Tibial artery (tissue), 4 donors: Measurements from ENCODE around the gene HPF1.
A peak's percentile ranks its signal among the peaks of the same experiment; 100 is the strongest.

Source experiments
- DNase-seq, 2 donors: peaks; one replicate each; pipeline ENCODE4 v3.0.0-alpha.2; 2019
- H3K27ac ChIP-seq, 2 donors: fragments of 200-600 bp; sonication (generic) in 1 of 2; 1 replicate in 1 of 2; 2 replicates in 1 of 2; pipeline ENCODE4 v1.5.1; 2018 to 2019; ENCODE audit warnings: mild to moderate bottlenecking in 1 of 2
- H3K27me3 ChIP-seq, 2 donors: fragments of 200-600 bp; sonication (generic) in 1 of 2; one replicate each; pipeline versions ENCODE4 v1.5.1 to v1.6.0; 2016 to 2019
- H3K36me3 ChIP-seq, 3 donors: fragments of 200-600 bp; sonication (generic) in 2 of 3; one replicate each; pipeline ENCODE4 v1.5.1; 2016 to 2019; ENCODE audit warnings: mild to moderate bottlenecking in 2 of 3
- H3K4me1 ChIP-seq, 4 donors: fragments of 200-600 bp; sonication (generic) in 2 of 4; 1 replicate in 3 of 4; 2 replicates in 1 of 4; pipeline ENCODE4 v1.5.1; 2016 to 2019
- H3K4me3 ChIP-seq, 2 donors: fragments of 200-600 bp; sonication (generic) in 1 of 2; 1 replicate in 1 of 2; 2 replicates in 1 of 2; pipeline ENCODE4 v1.5.1; 2018 to 2019; ENCODE audit warnings: mild to moderate bottlenecking in 2 of 2
- H3K9me3 ChIP-seq, 3 donors: fragments of 200-600 bp; sonication (generic) in 1 of 3; one replicate each; pipeline ENCODE4 v1.5.1; 2016 to 2019
- intact Hi-C: fragments of 100-400 bp; cut with DNase I; formaldehyde crosslinking; loops from one replicate; pipeline ENCODE4 v1.15.0; 2023; ENCODE audit warnings: low total_unique reads
- TF ChIP-seq, protein P1 (sequence below), 2 experiments: fragments of 200-600 bp in 1 of 2; fragments of 450-650 bp in 1 of 2; IDR thresholded peaks; one replicate each; pipeline ENCODE4 v1.5.1; 2017 to 2019; ENCODE audit warnings: antibody characterized with exemption in 2 of 2, mild to moderate bottlenecking in 1 of 2, moderate library complexity in 1 of 2

HPF1 gene

DNA sequence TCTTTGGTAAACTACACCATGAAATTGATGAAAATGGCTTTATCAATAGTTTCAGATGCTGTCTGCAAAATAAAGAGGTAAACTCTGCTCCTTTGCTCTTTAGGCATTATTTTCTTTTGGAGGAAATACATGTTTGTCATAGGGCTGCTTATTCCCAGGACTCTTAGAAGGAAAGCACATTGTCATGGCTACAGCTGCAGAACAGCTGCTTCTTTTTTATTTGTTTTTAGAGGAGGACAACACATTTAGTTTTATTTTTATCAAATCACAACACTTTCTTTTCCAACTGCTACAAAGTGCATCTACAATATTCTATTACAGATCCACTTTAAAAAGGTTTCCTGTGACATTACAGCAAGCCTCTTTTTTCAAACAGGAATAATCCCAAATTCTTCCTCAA lies 12.7 kb upstream of the HPF1 start:
- H3K27ac ChIP-seq, result no peak overlapping the region
- peaks cover 0 to 5% (median 1%) of the 10 kb centered on the region in 4 donors for H3K4me1 ChIP-seq
- TF ChIP-seq, protein P1, sequence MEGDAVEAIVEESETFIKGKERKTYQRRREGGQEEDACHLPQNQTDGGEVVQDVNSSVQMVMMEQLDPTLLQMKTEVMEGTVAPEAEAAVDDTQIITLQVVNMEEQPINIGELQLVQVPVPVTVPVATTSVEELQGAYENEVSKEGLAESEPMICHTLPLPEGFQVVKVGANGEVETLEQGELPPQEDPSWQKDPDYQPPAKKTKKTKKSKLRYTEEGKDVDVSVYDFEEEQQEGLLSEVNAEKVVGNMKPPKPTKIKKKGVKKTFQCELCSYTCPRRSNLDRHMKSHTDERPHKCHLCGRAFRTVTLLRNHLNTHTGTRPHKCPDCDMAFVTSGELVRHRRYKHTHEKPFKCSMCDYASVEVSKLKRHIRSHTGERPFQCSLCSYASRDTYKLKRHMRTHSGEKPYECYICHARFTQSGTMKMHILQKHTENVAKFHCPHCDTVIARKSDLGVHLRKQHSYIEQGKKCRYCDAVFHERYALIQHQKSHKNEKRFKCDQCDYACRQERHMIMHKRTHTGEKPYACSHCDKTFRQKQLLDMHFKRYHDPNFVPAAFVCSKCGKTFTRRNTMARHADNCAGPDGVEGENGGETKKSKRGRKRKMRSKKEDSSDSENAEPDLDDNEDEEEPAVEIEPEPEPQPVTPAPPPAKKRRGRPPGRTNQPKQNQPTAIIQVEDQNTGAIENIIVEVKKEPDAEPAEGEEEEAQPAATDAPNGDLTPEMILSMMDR (IDR thresholded peaks at IDR 0.05), result no peak
- no peaks in the 10 kb centered on the region for H3K9me3 ChIP-seq
- H3K27me3 ChIP-seq, result peaks cover 0 to 12% of the 10 kb centered on the region in 2 donors
- no peaks in the 10 kb centered on the region for H3K36me3 ChIP-seq
- intact Hi-C loops, result no loop called here
- DNase-seq, result no peak
- no peak overlapping the region for H3K4me3 ChIP-seq

DNA sequence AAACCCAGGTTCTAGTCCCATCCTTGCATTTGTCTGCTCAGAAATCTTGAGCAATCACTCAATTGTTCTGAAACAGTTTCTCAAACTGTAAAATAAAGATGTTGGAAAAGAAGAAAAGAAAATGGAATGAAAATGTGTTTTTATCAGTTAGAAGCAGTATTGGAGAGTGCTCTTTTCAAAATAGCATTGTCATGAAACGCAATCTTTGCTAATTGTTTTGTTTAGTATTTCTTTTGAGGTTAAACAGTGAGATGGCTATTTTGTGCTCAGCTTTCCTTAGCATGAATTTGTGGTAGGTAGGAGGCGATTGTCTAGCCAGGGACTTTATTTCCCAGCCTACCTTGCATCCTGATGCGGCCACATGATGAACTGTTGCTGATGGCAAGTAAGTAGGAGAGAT lies 10.6 kb upstream of the HPF1 start:
- DNase-seq, result no peak
- Histone ChIP-seq H3K9me3 (no peaks in the 10 kb centered on the region), H3K36me3 (no peaks in the 10 kb centered on the region), H3K4me3 (no peak overlapping the region), H3K27me3 (no peaks in the 10 kb centered on the region), H3K27ac (no peak overlapping the region), H3K4me1 (no peaks in the 10 kb centered on the region)
- TF ChIP-seq, protein P1 (IDR thresholded peaks at IDR 0.05), result no peak
- intact Hi-C loops, result no loop called here

DNA sequence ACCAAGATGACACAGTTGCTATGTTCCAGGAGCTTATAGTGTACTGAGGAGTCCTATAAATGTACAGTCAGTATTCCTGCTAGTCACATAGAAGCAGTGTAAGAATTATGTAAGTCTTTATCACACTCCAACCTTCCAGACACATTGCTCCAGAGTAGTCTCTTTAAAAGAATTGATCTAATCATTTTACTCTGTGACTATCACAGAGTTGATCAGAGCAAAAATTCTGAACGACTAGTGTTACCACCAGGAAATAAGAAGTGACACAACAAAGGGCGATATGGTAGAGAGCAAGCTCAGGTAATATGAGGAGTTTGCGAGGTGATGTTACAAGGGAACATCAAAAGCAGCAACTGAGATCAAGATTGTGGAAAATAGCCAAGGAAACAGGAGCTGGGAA lies 9.0 kb upstream of the HPF1 start:
- Histone ChIP-seq H3K9me3 (no peaks in the 10 kb centered on the region), H3K4me1 (no peaks in the 10 kb centered on the region), H3K36me3 (no peaks in the 10 kb centered on the region), H3K27me3 (no peaks in the 10 kb centered on the region), H3K4me3 (no peak overlapping the region), H3K27ac (no peak overlapping the region)
- TF ChIP-seq, protein P1 (IDR thresholded peaks at IDR 0.05), result no peak
- no peak for DNase-seq
- intact Hi-C loops, result no loop called here

DNA sequence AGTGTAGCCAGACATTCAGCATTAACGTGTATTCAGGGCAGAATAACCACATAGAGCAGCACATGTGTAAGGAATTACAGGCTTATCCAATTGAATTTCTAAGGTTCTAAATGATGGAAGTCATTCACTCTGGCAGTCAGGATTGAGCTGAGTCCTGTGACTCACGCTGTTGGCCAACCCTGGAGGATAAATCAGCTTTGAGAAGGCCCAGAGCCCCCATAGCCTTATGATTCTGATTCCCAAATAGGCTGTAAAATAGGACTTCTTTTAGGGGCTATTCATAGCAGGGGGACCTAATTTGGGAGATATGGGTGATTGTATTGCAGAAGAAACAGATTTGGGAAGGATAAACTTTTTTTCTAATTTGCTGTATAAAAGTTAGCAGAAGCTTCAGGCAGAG lies 8.1 kb upstream of the HPF1 start:
- TF ChIP-seq, protein P1 (IDR thresholded peaks at IDR 0.05), result no peak
- no peaks in the 10 kb centered on the region for H3K36me3 ChIP-seq
- H3K4me1 ChIP-seq, result no peaks in the 10 kb centered on the region
- intact Hi-C loops, result no loop called here
- H3K9me3 ChIP-seq, result no peaks in the 10 kb centered on the region
- H3K27me3 ChIP-seq, result no peaks in the 10 kb centered on the region
- no peak overlapping the region for H3K4me3 ChIP-seq
- H3K27ac ChIP-seq, result no peak overlapping the region
- no peak for DNase-seq

DNA sequence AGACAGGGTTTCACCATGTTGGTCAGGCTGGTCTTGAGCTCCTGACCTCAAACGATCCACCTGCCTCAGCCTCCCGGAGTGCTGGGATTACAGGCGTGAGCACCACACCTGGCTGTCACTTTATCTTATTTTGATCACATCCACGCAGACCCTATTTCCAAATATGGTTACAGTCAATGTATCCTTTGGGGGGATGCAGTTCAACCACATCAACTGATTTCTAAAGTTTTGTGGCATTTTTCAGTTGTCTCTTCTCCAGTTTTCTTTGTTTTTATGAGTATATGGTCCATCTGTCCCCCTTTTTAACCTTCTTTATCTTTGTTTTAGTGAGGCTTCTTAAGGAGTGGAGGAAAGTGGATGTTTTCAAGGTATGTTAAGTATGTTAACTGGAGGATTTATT lies 4.1 kb upstream of the HPF1 start:
- no peaks in the 10 kb centered on the region for H3K36me3 ChIP-seq
- no peaks in the 10 kb centered on the region for H3K27me3 ChIP-seq
- no peak for DNase-seq
- H3K4me1 ChIP-seq, result peaks cover 0 to 12% (median under 1%) of the 10 kb centered on the region in 4 donors
- intact Hi-C loops, result no loop called here
- TF ChIP-seq, protein P1 (IDR thresholded peaks at IDR 0.05), result no peak
- H3K27ac ChIP-seq, result no peak overlapping the region
- H3K4me3 ChIP-seq, result no peak overlapping the region
- H3K9me3 ChIP-seq, result no peaks in the 10 kb centered on the region

DNA sequence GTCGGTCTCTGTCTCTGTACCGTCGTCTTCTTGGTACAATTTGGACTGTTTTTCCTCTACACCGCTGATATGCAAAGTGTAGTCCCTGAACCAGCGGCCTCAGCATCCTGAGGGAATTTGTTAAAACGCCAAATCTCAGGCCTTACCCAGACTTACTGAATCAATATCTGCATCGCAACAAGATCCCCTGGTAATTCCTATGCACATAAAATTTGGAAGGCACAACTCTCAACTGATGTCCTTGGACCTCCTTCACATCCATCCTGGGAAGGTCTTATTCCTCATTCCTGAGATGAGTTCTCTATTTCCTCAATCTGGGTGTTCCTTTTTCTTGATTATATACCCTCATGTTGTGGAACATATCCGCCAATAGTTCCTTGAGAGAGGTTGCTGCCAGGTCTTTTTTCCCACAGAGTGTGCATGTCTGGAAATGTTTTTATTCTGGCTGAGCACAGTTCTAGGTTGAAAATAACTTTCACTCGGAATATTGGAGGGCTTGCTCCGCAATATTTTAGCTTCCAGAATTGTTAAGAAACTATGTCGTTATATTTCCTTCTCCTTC lies 738 bp upstream of the HPF1 start:
- H3K4me3 ChIP-seq, result peak overlapping the region; percentile 75 to 76

More for the DNA sequence above, 738 bp upstream of the HPF1 start:
- intact Hi-C loops, result loop anchor here (10.0 kb wide), 1 partner anchor 144 kb away; the partner anchor contains the start of gene NEK1
- Histone ChIP-seq H3K27me3 (no peaks in the 10 kb centered on the region), H3K9me3 (no peaks in the 10 kb centered on the region), H3K4me1 (peaks cover 0 to 23% (median 11%) of the 10 kb centered on the region in 4 donors), H3K27ac (peak overlapping the region; percentile 65 to 75), H3K36me3 (no peaks in the 10 kb centered on the region)
- no peak for DNase-seq
- TF ChIP-seq, protein P1 (IDR thresholded peaks at IDR 0.05), result no peak
